HUES48 (cell line): Measurements from ENCODE around the gene XPR1.
"Not testable (repeated sequence)": the region's sequence is repeated elsewhere in the genome, so short reads cannot be mapped to it uniquely, and the experiment has no call there.

Source experiments
- H3K27ac ChIP-seq: one replicate; pipeline ENCODE4 v1.7.0; 2013; ENCODE audit warnings: low read depth, low read length, inconsistent platforms
- H3K27me3 ChIP-seq: 2 replicates; pipeline ENCODE4 v1.6.1; 2013; ENCODE audit warnings: mild to moderate bottlenecking, low read length; ENCODE audit not compliant: control insufficient read depth, insufficient read depth
- H3K36me3 ChIP-seq: 2 replicates; pipeline ENCODE4 v1.6.1; 2013; ENCODE audit warnings: low read length; ENCODE audit not compliant: control insufficient read depth, insufficient read depth
- H3K4me1 ChIP-seq: 2 replicates; pipeline ENCODE4 v1.6.1; 2013; ENCODE audit warnings: mild to moderate bottlenecking, low read length; ENCODE audit not compliant: control insufficient read depth, insufficient read depth
- H3K4me3 ChIP-seq: 2 replicates; pipeline ENCODE4 v1.5.1; 2013; ENCODE audit warnings: mild to moderate bottlenecking, low read depth, low read length
- H3K9ac ChIP-seq: 2 replicates; pipeline ENCODE4 v1.6.1; 2013; ENCODE audit warnings: mild to moderate bottlenecking, low read depth, low read length, moderate library complexity
- H3K9me3 ChIP-seq: 2 replicates; pipeline ENCODE4 v1.6.1; 2013; ENCODE audit warnings: low read length; ENCODE audit not compliant: control insufficient read depth, insufficient read depth

The XPR1 gene

DNA sequence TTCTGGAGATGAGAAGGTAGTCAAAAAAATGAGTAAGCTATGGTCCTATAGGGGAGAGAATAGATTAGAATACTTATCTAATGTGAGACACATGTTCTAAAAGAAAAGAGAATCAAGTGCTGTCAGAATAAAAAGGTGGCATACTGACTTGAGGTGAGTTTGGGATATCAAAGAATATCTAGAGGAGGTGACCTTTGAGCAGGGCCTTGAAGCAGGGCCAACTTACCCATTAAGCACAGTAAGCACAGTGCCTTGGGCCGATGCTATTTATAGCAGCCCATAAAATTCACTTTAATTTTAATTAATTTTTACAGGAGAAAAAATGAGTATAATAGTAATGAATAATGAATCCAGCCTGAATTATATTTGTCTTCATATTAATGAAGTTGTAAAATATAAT is 92.2 kb downstream of the XPR1 start:
- no peak overlapping the region for H3K9ac ChIP-seq
- H3K27ac ChIP-seq: no peak overlapping the region
- no peaks in the 10 kb centered on the region for H3K36me3 ChIP-seq
- H3K9me3 ChIP-seq: no peaks in the 10 kb centered on the region
- H3K4me1 ChIP-seq: no peaks in the 10 kb centered on the region
- no peaks in the 10 kb centered on the region for H3K27me3 ChIP-seq
- H3K4me3 ChIP-seq: no peak overlapping the region

DNA sequence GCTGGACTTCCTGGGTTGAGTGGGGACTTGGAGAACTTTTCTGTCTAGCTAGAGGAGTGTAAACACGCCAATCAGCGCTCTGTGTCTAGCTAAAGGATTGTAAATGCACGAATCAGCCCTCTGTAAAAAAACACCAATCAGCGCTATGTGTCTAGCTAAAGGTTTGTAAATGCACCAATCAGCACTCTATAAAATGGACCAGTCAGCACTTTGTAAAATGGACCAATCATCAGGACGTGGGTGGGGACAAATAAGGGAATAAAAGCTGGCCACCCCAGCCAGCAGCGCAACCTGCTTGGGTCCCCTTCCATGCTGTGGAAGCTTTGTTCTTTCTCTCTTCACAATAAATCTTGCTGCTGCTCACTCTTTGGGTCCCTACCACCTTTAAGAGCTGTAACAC is 94.2 kb downstream of the XPR1 start:
- H3K36me3 ChIP-seq, H3K4me3 ChIP-seq, H3K4me1 ChIP-seq, H3K27me3 ChIP-seq, H3K9ac ChIP-seq, H3K27ac ChIP-seq, H3K9me3 ChIP-seq: not testable (repeated sequence)

DNA sequence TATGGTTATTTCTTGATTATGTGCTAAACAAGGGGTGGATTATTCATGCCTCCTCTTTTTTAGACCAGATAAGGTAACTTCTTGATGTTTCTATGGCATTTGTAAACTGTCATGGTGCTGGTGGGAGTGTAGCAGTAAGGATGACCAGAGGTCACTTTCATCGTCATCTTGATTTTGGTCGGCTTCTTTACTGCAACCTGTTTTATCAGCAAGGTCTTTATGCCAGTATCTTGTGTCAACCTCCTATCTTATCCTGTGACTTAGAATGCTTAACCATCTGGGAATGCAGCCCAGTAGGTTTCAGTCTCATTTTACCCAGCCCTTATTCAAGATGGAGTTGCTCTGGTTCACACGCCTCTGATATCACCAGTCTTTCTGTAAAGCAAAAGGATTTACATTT is 95.9 kb downstream of the XPR1 start:
- not testable (repeated sequence) for H3K4me3 ChIP-seq, H3K4me1 ChIP-seq, H3K27ac ChIP-seq, H3K9ac ChIP-seq, H3K9me3 ChIP-seq, H3K36me3 ChIP-seq, H3K27me3 ChIP-seq

DNA sequence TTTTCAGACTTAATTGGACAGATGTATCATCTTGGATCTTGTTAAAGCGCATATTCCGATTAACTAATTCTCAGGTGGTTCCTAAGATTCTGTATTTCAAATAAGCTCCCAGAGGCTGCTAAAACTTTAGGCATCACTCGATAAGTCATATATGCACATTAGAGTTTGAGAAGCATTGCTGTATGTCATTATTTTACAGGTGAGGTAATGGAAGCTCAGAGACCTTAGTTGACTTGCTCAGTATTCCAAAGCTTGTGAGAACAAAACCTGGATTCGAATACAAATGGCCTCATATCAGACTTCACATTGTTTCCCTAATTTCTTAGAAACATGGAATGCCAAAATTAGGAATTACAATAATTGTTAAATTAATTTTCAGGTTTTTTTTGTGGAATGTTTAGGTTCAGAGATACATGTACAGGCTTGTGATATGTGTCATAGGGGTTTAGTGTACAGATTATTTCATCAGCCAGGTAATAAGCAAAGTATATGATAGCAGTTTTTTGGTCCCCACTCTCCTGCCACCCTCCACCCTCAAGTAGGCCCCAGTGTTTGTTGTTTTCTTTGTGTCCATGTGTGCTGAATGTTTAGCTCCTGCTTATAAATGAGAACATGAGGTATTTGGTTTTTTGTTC is 96.8 kb downstream of the XPR1 start:
- Histone ChIP-seq H3K4me1 (no peaks in the 10 kb centered on the region), H3K27me3 (no peaks in the 10 kb centered on the region), H3K4me3 (no peak overlapping the region), H3K27ac (no peak overlapping the region), H3K9me3 (peaks cover 7% of the 10 kb centered on the region), H3K9ac (no peak overlapping the region), H3K36me3 (no peaks in the 10 kb centered on the region)

DNA sequence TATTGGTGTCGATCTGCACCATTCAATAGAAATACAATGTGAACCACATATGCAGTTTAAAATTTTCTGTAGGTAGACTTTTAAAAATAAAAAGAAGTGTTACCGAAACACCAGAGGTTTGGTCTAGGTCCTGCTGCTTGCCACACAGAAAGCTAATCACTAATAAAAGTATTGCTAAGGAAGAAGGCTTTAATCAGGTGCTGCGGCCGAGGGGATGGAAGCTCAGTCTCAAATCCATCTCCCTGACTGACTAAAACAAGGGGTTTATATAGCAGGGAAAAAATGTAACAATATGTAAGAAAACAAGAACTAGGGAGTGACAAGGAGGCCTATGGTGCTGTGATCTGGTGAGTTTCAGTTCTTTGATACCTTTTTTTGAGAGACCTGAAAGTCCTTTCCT is 99.3 kb downstream of the XPR1 start:
- Histone ChIP-seq H3K36me3 (no peaks in the 10 kb centered on the region), H3K4me3 (no peak overlapping the region), H3K9me3 (peaks cover 12% of the 10 kb centered on the region), H3K4me1 (no peaks in the 10 kb centered on the region), H3K9ac (no peak overlapping the region), H3K27ac (no peak overlapping the region), H3K27me3 (no peaks in the 10 kb centered on the region)

DNA sequence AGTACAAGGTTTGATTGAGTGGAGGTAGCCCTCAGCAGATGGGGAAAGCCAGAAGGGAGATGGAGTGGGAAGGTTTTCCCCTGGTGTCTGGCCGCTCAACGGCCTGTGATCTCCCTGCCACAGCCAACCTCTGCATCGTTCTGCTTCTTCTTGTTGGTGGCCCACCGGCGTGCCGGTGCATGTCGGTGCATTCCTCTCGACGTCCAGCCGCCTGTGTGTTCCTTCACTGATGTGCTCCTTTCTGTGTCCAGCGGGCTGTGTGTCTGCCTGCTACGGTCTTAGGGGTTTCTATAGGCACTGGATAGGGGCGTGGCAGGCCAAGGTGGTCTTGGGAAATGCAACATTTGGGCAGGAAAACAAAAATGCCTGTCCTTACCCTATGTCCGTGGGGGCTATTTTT is 101.0 kb downstream of the XPR1 start:
- no peak overlapping the region for H3K9ac ChIP-seq
- H3K27me3 ChIP-seq: no peaks in the 10 kb centered on the region
- H3K27ac ChIP-seq: no peak overlapping the region
- no peaks in the 10 kb centered on the region for H3K4me1 ChIP-seq
- no peak overlapping the region for H3K4me3 ChIP-seq
- H3K9me3 ChIP-seq: peaks cover 12% of the 10 kb centered on the region
- H3K36me3 ChIP-seq: no peaks in the 10 kb centered on the region

DNA sequence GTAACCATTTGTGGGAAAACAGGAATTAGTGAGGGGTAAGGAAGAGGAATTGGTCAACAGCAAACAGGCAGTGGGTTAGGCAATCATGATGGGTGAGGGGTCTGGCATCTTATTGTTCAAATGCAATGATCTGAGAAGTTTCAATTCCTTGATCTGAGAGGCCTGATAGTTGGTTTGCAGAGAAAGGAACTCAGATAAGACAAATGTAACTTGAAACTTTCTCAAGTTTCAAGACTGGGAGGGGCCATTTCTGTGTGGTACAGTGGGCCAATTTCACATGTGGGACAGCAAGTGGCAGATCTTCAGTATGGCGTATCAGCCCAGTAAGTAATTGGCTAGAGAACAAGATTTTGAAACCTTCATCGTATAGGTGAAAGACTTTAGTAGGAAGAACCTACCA is 102.5 kb downstream of the XPR1 start:
- no peaks in the 10 kb centered on the region for H3K36me3 ChIP-seq
- H3K9ac ChIP-seq: no peak overlapping the region
- no peaks in the 10 kb centered on the region for H3K4me1 ChIP-seq
- H3K4me3 ChIP-seq: no peak overlapping the region
- H3K9me3 ChIP-seq: peaks cover 12% of the 10 kb centered on the region
- no peak overlapping the region for H3K27ac ChIP-seq
- H3K27me3 ChIP-seq: no peaks in the 10 kb centered on the region

DNA sequence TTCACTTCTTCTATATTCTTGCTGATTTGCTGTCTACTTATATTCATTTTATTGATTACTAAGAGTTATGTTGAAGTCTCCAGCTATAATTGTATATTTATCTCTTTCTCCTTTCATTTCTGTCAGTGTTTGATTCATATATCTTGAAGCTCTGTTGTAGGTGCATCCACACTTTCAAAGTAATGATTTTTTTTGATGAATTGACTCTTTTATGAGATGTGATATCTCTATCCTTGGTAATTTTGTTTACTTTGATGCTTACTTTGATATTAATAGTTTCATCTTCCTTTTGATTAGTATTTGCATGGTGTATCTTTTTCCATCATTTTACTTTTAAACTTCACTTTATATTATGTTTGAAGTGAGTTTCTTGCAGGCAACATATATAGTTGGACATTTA is 110.8 kb downstream of the XPR1 start:
- Histone ChIP-seq H3K4me1 (peaks cover 12% of the 10 kb centered on the region), H3K27me3 (no peaks in the 10 kb centered on the region), H3K4me3 (no peak overlapping the region), H3K9ac (no peak overlapping the region), H3K9me3 (no peaks in the 10 kb centered on the region), H3K36me3 (no peaks in the 10 kb centered on the region), H3K27ac (no peak overlapping the region)

DNA sequence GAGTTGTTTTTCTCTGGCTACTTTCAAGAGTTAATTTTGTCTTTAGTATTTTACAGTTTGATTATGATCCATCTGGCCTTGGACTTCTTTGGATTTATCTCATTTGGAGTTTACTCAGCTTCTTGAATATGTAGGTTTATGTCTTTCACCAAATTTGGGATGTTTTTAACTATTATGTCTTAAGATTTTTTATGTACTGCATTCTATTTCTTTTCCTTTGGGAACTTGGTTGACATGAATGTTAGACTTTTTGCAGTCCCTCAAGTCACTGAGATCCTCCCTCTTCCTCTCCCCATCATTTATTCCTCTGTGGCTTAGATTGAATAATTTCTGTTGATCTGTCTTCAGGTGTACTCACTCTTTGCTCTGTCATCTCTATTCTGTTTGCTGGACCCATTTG is 112.0 kb downstream of the XPR1 start:
- no peaks in the 10 kb centered on the region for H3K9me3 ChIP-seq
- no peak overlapping the region for H3K4me3 ChIP-seq
- no peak overlapping the region for H3K27ac ChIP-seq
- peaks cover 12% of the 10 kb centered on the region for H3K4me1 ChIP-seq
- no peak overlapping the region for H3K9ac ChIP-seq
- no peaks in the 10 kb centered on the region for H3K27me3 ChIP-seq
- no peaks in the 10 kb centered on the region for H3K36me3 ChIP-seq

DNA sequence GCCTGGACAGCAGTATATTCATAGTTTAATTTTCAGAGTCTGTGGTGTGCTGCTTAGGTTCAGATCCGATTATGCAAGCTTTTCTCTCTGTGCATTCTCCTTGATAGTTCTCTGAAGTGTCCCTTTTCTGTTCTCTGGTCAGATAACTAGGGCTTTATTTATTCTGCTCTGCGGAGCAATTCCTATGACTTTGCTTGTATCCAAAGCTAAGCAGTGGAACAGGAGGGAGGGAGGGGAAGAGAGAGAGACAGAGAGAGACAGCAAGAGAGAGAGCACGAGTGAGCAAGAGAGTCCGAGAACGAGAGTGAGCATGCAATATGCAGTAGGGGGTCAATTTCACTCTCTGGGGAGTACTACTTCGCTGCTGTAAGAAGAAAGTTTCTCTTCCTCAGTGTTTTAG is 113.3 kb downstream of the XPR1 start:
- Histone ChIP-seq H3K36me3 (no peaks in the 10 kb centered on the region), H3K4me1 (peaks cover 12% of the 10 kb centered on the region), H3K9ac (no peak overlapping the region), H3K27me3 (no peaks in the 10 kb centered on the region), H3K4me3 (no peak overlapping the region), H3K9me3 (no peaks in the 10 kb centered on the region), H3K27ac (no peak overlapping the region)

DNA sequence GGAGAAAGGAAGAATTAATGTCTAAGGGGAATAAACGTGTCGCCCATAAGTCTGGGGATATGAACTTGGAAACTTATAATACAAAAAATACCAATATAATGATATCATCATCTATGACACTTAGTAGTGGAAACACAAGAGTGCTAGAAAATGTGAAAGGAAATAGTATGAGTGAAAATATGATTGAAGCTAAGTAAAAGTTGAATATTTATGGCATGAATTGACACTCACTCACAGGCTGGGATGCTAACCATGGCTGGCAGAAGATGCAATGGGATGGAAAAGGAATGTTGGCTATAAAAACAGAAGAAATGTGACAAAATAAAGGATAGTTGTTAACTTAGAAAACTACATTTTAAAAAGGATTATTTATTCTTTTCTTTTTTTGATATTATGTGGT is 120.1 kb downstream of the XPR1 start:
- Histone ChIP-seq H3K4me1 (peaks cover 7% of the 10 kb centered on the region), H3K4me3 (no peak overlapping the region), H3K36me3 (no peaks in the 10 kb centered on the region), H3K9me3 (no peaks in the 10 kb centered on the region), H3K27me3 (no peaks in the 10 kb centered on the region), H3K27ac (no peak overlapping the region), H3K9ac (no peak overlapping the region)

DNA sequence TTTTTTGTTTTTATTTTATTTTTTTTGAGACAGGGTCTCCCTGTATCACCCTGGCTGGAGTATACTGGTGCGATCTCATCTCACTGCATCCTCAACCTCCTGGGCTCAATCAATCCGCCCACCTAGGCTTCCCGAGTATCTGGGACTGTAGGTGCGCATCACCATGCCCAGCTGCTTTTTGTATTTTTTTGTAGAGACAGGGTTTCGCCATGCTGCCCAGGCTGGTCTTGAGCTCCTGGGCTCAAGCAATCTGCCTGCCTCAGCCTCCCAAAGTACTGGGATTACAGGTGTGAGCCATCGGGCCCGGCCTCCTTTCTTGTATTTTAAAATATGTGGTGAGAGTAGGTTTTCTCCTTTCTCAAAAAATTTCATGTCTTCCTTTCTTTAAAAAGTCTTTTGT is 122.6 kb downstream of the XPR1 start:
- Histone ChIP-seq H3K9ac (no peak overlapping the region), H3K9me3 (no peaks in the 10 kb centered on the region), H3K4me1 (no peaks in the 10 kb centered on the region), H3K27me3 (no peaks in the 10 kb centered on the region), H3K4me3 (no peak overlapping the region), H3K27ac (no peak overlapping the region), H3K36me3 (no peaks in the 10 kb centered on the region)
